WTC11 (cell line): Measurements from ENCODE around the gene PTPN6. TPM values are rescaled to one million over a fixed set of nuclear protein-coding genes. Genes with fewer than 3 reads are reported as not detected.

Experiments used
- ATAC-seq: fragments of 200-7000 bp; cut with Tn5 transposase; 2 replicates; pipeline ENCODE4 v1.10.0; 2021; ENCODE audit warnings: mild to moderate bottlenecking, moderate library complexity
- CTCF ChIA-PET: fragments of 300-600 bp; sonication (Branson Sonifier 250); formaldehyde crosslinking; loops from one replicate; lab custom pipeline; 2021; ENCODE audit warnings: antibody characterized with exemption; lab: Charles Lee
- POLR2A ChIA-PET: fragments of 350-600 bp; sonication (Branson Sonifier 250); formaldehyde crosslinking; loops from one replicate; lab custom pipeline; 2021; ENCODE audit warnings: antibody characterized with exemption; lab: Charles Lee
- DNase-seq: peaks from one replicate; pipeline ENCODE4 v3.0.0; 2021; ENCODE audit warnings: low spot score
- H3K27ac Mint-ChIP-seq: 2 replicates; pipeline ENCODE4 v1.8.0; 2021; ENCODE audit warnings: mixed read lengths
- H3K27me3 Mint-ChIP-seq: 2 replicates; pipeline ENCODE4 v1.8.0; 2021; ENCODE audit warnings: low read depth, mild to moderate bottlenecking, moderate library complexity, mixed read lengths
- H3K36me3 Mint-ChIP-seq: 2 replicates; pipeline ENCODE4 v1.8.0; 2021; ENCODE audit warnings: mixed read lengths
- H3K4me1 Mint-ChIP-seq: 2 replicates; pipeline ENCODE4 v1.8.0; 2022; ENCODE audit warnings: mixed read lengths
- H3K4me3 Mint-ChIP-seq: 2 replicates; pipeline ENCODE4 v1.8.0; 2021; ENCODE audit warnings: mild to moderate bottlenecking, moderate library complexity, mixed read lengths
- H3K9me3 Mint-ChIP-seq: 2 replicates; pipeline ENCODE4 v1.8.0; 2021; ENCODE audit warnings: mixed read lengths
- AFF4 ChIP-seq: sonication (generic); formaldehyde crosslinking; IDR thresholded peaks from 2 replicates; pipeline ENCODE4 v1.8.1; 2023; ENCODE audit warnings: mild to moderate bottlenecking, missing genetic modification reagents, borderline replicate concordance
- AR ChIP-seq: fragments of 250-450 bp; sonication (Bioruptor Pico); IDR thresholded peaks from 2 replicates; pipeline ENCODE4 v1.9.0; 2021; ENCODE audit warnings: mild to moderate bottlenecking
- CREB1 ChIP-seq: sonication (generic); formaldehyde crosslinking; IDR thresholded peaks from 2 replicates; pipeline ENCODE4 v1.8.0; 2023; ENCODE audit warnings: mild to moderate bottlenecking, missing genetic modification reagents
- EMX1 ChIP-seq: fragments of 250-450 bp; sonication (Bioruptor Pico); IDR thresholded peaks from 2 replicates; pipeline ENCODE4 v1.8.0; 2021; ENCODE audit warnings: mild to moderate bottlenecking
- FOXP4 ChIP-seq: sonication (generic); formaldehyde crosslinking; IDR thresholded peaks from 2 replicates; pipeline ENCODE4 v1.8.0; 2022; ENCODE audit warnings: mild to moderate bottlenecking, missing genetic modification reagents
- GABPB1 ChIP-seq: sonication (generic); formaldehyde crosslinking; IDR thresholded peaks from 2 replicates; pipeline ENCODE4 v1.8.1; 2023; ENCODE audit warnings: mild to moderate bottlenecking, missing genetic modification reagents
- JUN ChIP-seq: sonication (generic); formaldehyde crosslinking; IDR thresholded peaks from 2 replicates; pipeline ENCODE4 v1.8.0; 2023; ENCODE audit warnings: mild to moderate bottlenecking, missing genetic modification reagents
- KAT7 ChIP-seq: sonication (generic); formaldehyde crosslinking; IDR thresholded peaks from 2 replicates; pipeline ENCODE4 v1.8.1; 2023; ENCODE audit warnings: missing genetic modification reagents, mild to moderate bottlenecking, borderline replicate concordance
- NFATC4 ChIP-seq: fragments of 250-450 bp; sonication (Bioruptor Pico); IDR thresholded peaks from 2 replicates; pipeline ENCODE4 v1.9.0; 2021; ENCODE audit warnings: mild to moderate bottlenecking
- NR3C1 ChIP-seq: sonication (generic); formaldehyde crosslinking; conservative IDR thresholded peaks from 2 replicates; pipeline ENCODE4 v1.8.1; 2023; ENCODE audit warnings: low read depth, mild to moderate bottlenecking, missing genetic modification reagents
- PREB ChIP-seq: sonication (generic); formaldehyde crosslinking; IDR thresholded peaks from 2 replicates; pipeline ENCODE4 v1.8.1; 2022; ENCODE audit warnings: mild to moderate bottlenecking, missing genetic modification reagents, moderate library complexity, borderline replicate concordance
- SMAD4 ChIP-seq: sonication (generic); formaldehyde crosslinking; IDR thresholded peaks from 2 replicates; pipeline ENCODE4 v1.8.0; 2022; ENCODE audit warnings: mild to moderate bottlenecking, missing genetic modification reagents
- TEAD1 ChIP-seq: sonication (generic); formaldehyde crosslinking; IDR thresholded peaks from 2 replicates; pipeline ENCODE4 v1.8.0; 2022; ENCODE audit warnings: mild to moderate bottlenecking, missing genetic modification reagents
- TEAD4 ChIP-seq: sonication (generic); formaldehyde crosslinking; IDR thresholded peaks from 2 replicates; pipeline ENCODE4 v1.8.0; 2022; ENCODE audit warnings: mild to moderate bottlenecking, missing genetic modification reagents
- TP53 ChIP-seq: sonication (generic); formaldehyde crosslinking; IDR thresholded peaks from 2 replicates; pipeline ENCODE4 v1.8.1; 2023; ENCODE audit warnings: mild to moderate bottlenecking, missing genetic modification reagents
- ZNF121 ChIP-seq: sonication (generic); formaldehyde crosslinking; IDR thresholded peaks from 2 replicates; pipeline ENCODE4 v1.8.0; 2023; ENCODE audit warnings: missing genetic modification reagents
- ZNF138 ChIP-seq: sonication (generic); formaldehyde crosslinking; conservative IDR thresholded peaks from 2 replicates; pipeline ENCODE4 v1.8.1; 2022; ENCODE audit warnings: mild to moderate bottlenecking, moderate library complexity, missing genetic modification reagents
- ZNF512 ChIP-seq: sonication (generic); formaldehyde crosslinking; IDR thresholded peaks from 2 replicates; pipeline ENCODE4 v1.8.1; 2022; ENCODE audit warnings: missing genetic modification reagents, borderline replicate concordance
- ZNF671 ChIP-seq: fragments of 250-450 bp; sonication (Bioruptor Pico); IDR thresholded peaks from 2 replicates; pipeline ENCODE4 v1.8.0; 2021; ENCODE audit warnings: mild to moderate bottlenecking
- total RNA-seq: library from RNA; stranded (reverse); gene quantifications from 3 replicates; pipeline ENCODE4 v1.2.3, GENCODE V29; 2021
- TF ChIP-seq, protein P1 (sequence below): sonication (generic); formaldehyde crosslinking; IDR thresholded peaks from 2 replicates; pipeline ENCODE4 v1.8.0; 2022; ENCODE audit warnings: mild to moderate bottlenecking, missing genetic modification reagents
- TF ChIP-seq, protein P2 (sequence below): sonication (generic); formaldehyde crosslinking; IDR thresholded peaks from 2 replicates; pipeline ENCODE4 v1.8.0; 2022; ENCODE audit warnings: mild to moderate bottlenecking, missing genetic modification reagents
- TF ChIP-seq, protein P3 (sequence below): fragments of 200-600 bp; IDR thresholded peaks from 2 replicates; pipeline ENCODE4 v1.8.0; 2022; ENCODE audit warnings: antibody characterized with exemption

PTPN6 gene
- total RNA-seq, 1 experiment from 2014 or later, result 27.1 TPM

DNA sequence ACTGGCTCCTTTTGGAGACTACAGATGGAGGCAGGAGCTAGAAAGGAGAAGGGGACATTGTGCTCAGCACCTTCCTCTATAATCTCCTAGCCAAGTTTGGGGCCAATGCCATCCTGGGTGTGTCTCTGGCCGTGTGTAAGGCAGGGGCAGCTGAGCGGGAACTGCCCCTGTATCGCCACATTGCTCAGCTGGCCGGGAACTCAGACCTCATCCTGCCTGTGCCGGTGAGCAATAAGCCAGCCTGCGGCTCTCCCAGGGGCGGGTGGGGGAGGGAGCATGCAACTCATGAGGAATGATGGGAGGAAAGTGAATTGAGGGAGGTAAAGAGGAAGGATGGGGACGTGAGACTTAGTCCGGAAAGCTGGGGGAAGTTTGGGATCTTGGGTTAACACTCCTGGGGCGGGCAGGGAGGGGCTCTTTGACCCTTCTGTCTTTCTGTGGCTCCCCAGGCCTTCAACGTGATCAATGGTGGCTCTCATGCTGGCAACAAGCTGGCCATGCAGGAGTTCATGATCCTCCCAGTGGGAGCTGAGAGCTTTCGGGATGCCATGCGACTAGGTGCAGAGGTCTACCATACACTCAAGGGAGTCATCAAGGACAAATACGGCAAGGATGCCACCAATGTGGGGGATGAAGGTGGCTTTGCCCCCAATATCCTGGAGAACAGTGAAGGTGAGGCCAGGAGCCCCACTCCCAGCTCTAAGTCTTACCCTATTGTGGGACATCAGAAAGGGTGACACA is 33.5 kb upstream of the PTPN6 start (continued):
- TF ChIP-seq AFF4 (CRISPR knock-in tag) (no peak), ZNF138 (CRISPR knock-in tag) (no peak)

GRCh38 chr12:6919588-6919987 is 31.6 kb upstream of the PTPN6 start:
- no peak for TF ChIP-seq TEAD1
- TF ChIP-seq, protein P1, sequence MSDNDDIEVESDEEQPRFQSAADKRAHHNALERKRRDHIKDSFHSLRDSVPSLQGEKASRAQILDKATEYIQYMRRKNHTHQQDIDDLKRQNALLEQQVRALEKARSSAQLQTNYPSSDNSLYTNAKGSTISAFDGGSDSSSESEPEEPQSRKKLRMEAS (CRISPR knock-in tag), result no peak
- TF ChIP-seq TP53, result no peak
- no peak for TF ChIP-seq ZNF121 (CRISPR knock-in tag)
- TF ChIP-seq FOXP4 (CRISPR knock-in tag), result no peak
- no peak for TF ChIP-seq JUN (CRISPR knock-in tag)
- TF ChIP-seq TEAD4 (CRISPR knock-in tag), result no peak
- TF ChIP-seq, protein P2, sequence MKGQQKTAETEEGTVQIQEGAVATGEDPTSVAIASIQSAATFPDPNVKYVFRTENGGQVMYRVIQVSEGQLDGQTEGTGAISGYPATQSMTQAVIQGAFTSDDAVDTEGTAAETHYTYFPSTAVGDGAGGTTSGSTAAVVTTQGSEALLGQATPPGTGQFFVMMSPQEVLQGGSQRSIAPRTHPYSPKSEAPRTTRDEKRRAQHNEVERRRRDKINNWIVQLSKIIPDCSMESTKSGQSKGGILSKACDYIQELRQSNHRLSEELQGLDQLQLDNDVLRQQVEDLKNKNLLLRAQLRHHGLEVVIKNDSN (CRISPR knock-in tag), result no peak
- TF ChIP-seq ZNF512 (CRISPR knock-in tag), result no peak
- TF ChIP-seq ZNF671 (CRISPR knock-in tag), result no peak
- TF ChIP-seq AR (CRISPR knock-in tag), result no peak
- no peak for TF ChIP-seq EMX1 (CRISPR knock-in tag)
- no peak for TF ChIP-seq PREB (CRISPR knock-in tag)
- TF ChIP-seq CREB1 (CRISPR knock-in tag), result no peak
- no peak for TF ChIP-seq KAT7 (CRISPR knock-in tag)
- TF ChIP-seq, protein P3, sequence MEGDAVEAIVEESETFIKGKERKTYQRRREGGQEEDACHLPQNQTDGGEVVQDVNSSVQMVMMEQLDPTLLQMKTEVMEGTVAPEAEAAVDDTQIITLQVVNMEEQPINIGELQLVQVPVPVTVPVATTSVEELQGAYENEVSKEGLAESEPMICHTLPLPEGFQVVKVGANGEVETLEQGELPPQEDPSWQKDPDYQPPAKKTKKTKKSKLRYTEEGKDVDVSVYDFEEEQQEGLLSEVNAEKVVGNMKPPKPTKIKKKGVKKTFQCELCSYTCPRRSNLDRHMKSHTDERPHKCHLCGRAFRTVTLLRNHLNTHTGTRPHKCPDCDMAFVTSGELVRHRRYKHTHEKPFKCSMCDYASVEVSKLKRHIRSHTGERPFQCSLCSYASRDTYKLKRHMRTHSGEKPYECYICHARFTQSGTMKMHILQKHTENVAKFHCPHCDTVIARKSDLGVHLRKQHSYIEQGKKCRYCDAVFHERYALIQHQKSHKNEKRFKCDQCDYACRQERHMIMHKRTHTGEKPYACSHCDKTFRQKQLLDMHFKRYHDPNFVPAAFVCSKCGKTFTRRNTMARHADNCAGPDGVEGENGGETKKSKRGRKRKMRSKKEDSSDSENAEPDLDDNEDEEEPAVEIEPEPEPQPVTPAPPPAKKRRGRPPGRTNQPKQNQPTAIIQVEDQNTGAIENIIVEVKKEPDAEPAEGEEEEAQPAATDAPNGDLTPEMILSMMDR, result no peak
- TF ChIP-seq SMAD4, result no peak
- TF ChIP-seq NR3C1, result no peak
- TF ChIP-seq NFATC4 (CRISPR knock-in tag), result no peak
- TF ChIP-seq GABPB1 (CRISPR knock-in tag), result no peak
- POLR2A ChIA-PET, result interaction anchor here (0.6 to 0.7 kb wide), 3 partner anchors 25 to 89 kb away, joined by 3 to 8 read pairs (median 5); no protein-coding TSS in a partner anchor

More at GRCh38 chr12:6919588-6919987, 31.6 kb upstream of the PTPN6 start:
- Mint-ChIP-seq H3K4me1 (peaks cover 33% of the 10 kb centered on the region), H3K27ac (peak overlapping the region; percentile 69), H3K36me3 (peaks cover 52% of the 10 kb centered on the region), H3K9me3 (no peaks in the 10 kb centered on the region), H3K4me3 (no peak overlapping the region), H3K27me3 (no peaks in the 10 kb centered on the region)
- DNase-seq, result no peak
- CTCF ChIA-PET, result interaction anchor here (1.2 kb wide), 1 partner anchor 18 kb away, joined by 3 read pairs; no protein-coding TSS in a partner anchor
- no peak for ATAC-seq
